Activated CD8-positive, alpha-beta memory T cell treated with anti-CD3 and anti-CD28 coated beads, Interleukin-2, amount 50 U/mL, for 48 hours (primary cell): ENCODE measurements around the gene ALG6.
"Not testable (repeated sequence)": the region's sequence is repeated elsewhere in the genome, so short reads cannot be mapped to it uniquely, and the experiment has no call there.

ENCODE experiments used
- DNase-seq: peaks from one replicate; pipeline ENCODE4 v3.0.0-alpha.2; 2020

The ALG6 gene

GRCh38 chr1:63328781-63329180 lies 38.6 kb upstream of the ALG6 start:
- no peak for DNase-seq

GRCh38 chr1:63329621-63330330 lies 37.7 kb upstream of the ALG6 start:
- peak; percentile 53 for DNase-seq

- peak; percentile 54 for DNase-seq
Observed at GRCh38 chr1:63330331-63330916, 37.0 kb upstream of the ALG6 start.

- DNase-seq, result no peak
Observed at GRCh38 chr1:63342402-63342801, 25.0 kb upstream of the ALG6 start.

- DNase-seq, result no peak
Observed at GRCh38 chr1:63343922-63344321, 23.5 kb upstream of the ALG6 start.

- DNase-seq, result no peak
Observed at GRCh38 chr1:63350320-63350719, 17.1 kb upstream of the ALG6 start.

- DNase-seq, result no peak
Observed at GRCh38 chr1:63352736-63353135, 14.7 kb upstream of the ALG6 start.

- DNase-seq, result not testable (repeated sequence)
Observed at GRCh38 chr1:63356234-63356633, 11.2 kb upstream of the ALG6 start.

GRCh38 chr1:63359561-63359960 lies 7.9 kb upstream of the ALG6 start:
- DNase-seq, result no peak

GRCh38 chr1:63362073-63362472 lies 5.4 kb upstream of the ALG6 start:
- no peak for DNase-seq

- DNase-seq, result no peak
Observed at GRCh38 chr1:63362578-63362977, 4.8 kb upstream of the ALG6 start.

GRCh38 chr1:63363014-63363413 lies 4.4 kb upstream of the ALG6 start:
- DNase-seq, result no peak

GRCh38 chr1:63366908-63367214 lies 566 bp upstream of the ALG6 start:
- DNase-seq, result no peak

- no peak for DNase-seq
Observed at GRCh38 chr1:63368131-63368530, 704 bp downstream of the ALG6 start.

- no peak for DNase-seq
Observed at GRCh38 chr1:63379583-63379982, 12.2 kb downstream of the ALG6 start.

GRCh38 chr1:63381741-63382140 lies 14.3 kb downstream of the ALG6 start:
- no peak for DNase-seq

- DNase-seq, result no peak
Observed at GRCh38 chr1:63401945-63402344, 34.5 kb downstream of the ALG6 start.

- no peak for DNase-seq
Observed at GRCh38 chr1:63403386-63403785, 36.0 kb downstream of the ALG6 start.

- no peak for DNase-seq
Observed at GRCh38 chr1:63405021-63405420, 37.6 kb downstream of the ALG6 start.

- DNase-seq, result no peak
Observed at GRCh38 chr1:63405987-63406386, 38.6 kb downstream of the ALG6 start.

GRCh38 chr1:63407002-63407401 lies 39.6 kb downstream of the ALG6 start:
- DNase-seq, result no peak

GRCh38 chr1:63408331-63408730 lies 40.9 kb downstream of the ALG6 start:
- DNase-seq, result no peak

GRCh38 chr1:63411066-63411465 lies 43.6 kb downstream of the ALG6 start:
- no peak for DNase-seq

- no peak for DNase-seq
Observed at GRCh38 chr1:63413394-63413793, 46.0 kb downstream of the ALG6 start.

GRCh38 chr1:63414691-63415365 lies 47.4 kb downstream of the ALG6 start:
- DNase-seq, result no peak
